BJ (cell line): Measurements from ENCODE around the gene TAPBP. TPM values are rescaled to one million over a fixed set of nuclear protein-coding genes. Genes with fewer than 3 reads are reported as not detected.

Source experiments
- CTCF ChIA-PET: fragments of 350-600 bp; formaldehyde crosslinking; extraction: SDS; loops from one replicate; lab custom pipeline; 2021; ENCODE audit warnings: antibody characterized with exemption, inconsistent platforms; lab: Yijun Ruan, JAX
- POLR2A ChIA-PET: fragments of 300-600 bp; sonication (Branson Sonifier 250); formaldehyde crosslinking; extraction: SDS; loops from one replicate; lab custom pipeline; 2021; ENCODE audit warnings: antibody characterized with exemption; lab: Charles Lee
- DNase-seq: peaks from one replicate; pipeline ENCODE4 v3.0.0-alpha.2; 2011; ENCODE audit warnings: low read depth
- H3K27me3 ChIP-seq: 2 replicates; pipeline ENCODE4 v1.6.0; 2011; ENCODE audit warnings: low read length; ENCODE audit not compliant: control insufficient read depth, insufficient read depth
- H3K36me3 ChIP-seq: 2 replicates; pipeline ENCODE4 v1.5.1; 2011; ENCODE audit warnings: low read length; ENCODE audit not compliant: control insufficient read depth, insufficient read depth
- H3K4me3 ChIP-seq: 2 replicates; pipeline ENCODE4 v1.5.1; 2011; ENCODE audit warnings: low read depth, mild to moderate bottlenecking, control low read depth, low read length
- polyA plus RNA-seq: library from polyadenylated mRNA; depleted of rRNA; stranded (reverse); fragments of >200 nt; gene quantifications from 2 replicates; pipeline ENCODE4 v1.2.3, GENCODE V29; 2011
- TF ChIP-seq, protein P1 (sequence below): IDR thresholded peaks from 2 replicates; pipeline ENCODE4 v1.5.1; 2011; ENCODE audit warnings: low read depth, mild to moderate bottlenecking, control low read depth, inconsistent platforms, low read length, moderate library complexity; ENCODE audit not compliant: insufficient read depth

TAPBP gene
- polyA plus RNA-seq, 1 experiment, result 37.9 TPM

DNA sequence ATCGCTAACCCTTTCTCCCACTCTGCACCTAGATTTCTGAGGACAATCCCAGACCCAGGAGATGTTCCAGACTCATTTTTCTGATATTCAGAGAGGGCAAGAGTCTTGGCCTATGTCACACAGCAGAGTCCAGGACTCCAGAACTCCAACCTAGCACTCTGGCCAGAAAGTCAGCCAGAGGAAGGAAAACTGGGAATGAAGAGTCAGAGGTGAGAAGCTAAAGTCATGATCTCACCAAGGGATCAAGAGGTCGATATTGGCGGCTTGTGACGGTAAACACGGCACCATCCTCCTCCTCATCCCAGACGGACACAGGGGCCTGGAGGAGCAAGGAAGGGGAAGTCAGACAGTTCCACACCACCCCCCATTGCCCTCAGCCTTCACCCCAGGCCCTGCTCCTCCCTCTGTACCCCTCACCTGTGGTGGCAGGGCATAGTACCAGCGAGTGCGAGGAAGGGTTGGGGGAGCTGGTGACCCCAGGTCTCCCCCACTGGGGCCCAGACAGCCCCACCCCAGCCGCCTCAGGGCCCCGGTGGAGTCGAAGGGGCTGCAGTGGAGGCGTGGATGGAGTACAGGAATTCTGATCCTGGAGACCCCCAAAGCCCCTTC, 17.0 kb downstream of the TAPBP start:
- Histone ChIP-seq H3K4me3 (peak overlapping the region; percentile 81), H3K36me3 (peaks cover 18% of the 10 kb centered on the region), H3K27me3 (no peaks in the 10 kb centered on the region)
- no peak for DNase-seq
- TF ChIP-seq, protein P1, sequence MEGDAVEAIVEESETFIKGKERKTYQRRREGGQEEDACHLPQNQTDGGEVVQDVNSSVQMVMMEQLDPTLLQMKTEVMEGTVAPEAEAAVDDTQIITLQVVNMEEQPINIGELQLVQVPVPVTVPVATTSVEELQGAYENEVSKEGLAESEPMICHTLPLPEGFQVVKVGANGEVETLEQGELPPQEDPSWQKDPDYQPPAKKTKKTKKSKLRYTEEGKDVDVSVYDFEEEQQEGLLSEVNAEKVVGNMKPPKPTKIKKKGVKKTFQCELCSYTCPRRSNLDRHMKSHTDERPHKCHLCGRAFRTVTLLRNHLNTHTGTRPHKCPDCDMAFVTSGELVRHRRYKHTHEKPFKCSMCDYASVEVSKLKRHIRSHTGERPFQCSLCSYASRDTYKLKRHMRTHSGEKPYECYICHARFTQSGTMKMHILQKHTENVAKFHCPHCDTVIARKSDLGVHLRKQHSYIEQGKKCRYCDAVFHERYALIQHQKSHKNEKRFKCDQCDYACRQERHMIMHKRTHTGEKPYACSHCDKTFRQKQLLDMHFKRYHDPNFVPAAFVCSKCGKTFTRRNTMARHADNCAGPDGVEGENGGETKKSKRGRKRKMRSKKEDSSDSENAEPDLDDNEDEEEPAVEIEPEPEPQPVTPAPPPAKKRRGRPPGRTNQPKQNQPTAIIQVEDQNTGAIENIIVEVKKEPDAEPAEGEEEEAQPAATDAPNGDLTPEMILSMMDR, result no peak
- POLR2A ChIA-PET, result no interaction called here
- CTCF ChIA-PET, result interaction anchor here (0.9 to 1.2 kb wide), 2 partner anchors 20 to 283 kb away, joined by 3 to 4 read pairs; partner anchors contain the start of gene B3GALT4

DNA sequence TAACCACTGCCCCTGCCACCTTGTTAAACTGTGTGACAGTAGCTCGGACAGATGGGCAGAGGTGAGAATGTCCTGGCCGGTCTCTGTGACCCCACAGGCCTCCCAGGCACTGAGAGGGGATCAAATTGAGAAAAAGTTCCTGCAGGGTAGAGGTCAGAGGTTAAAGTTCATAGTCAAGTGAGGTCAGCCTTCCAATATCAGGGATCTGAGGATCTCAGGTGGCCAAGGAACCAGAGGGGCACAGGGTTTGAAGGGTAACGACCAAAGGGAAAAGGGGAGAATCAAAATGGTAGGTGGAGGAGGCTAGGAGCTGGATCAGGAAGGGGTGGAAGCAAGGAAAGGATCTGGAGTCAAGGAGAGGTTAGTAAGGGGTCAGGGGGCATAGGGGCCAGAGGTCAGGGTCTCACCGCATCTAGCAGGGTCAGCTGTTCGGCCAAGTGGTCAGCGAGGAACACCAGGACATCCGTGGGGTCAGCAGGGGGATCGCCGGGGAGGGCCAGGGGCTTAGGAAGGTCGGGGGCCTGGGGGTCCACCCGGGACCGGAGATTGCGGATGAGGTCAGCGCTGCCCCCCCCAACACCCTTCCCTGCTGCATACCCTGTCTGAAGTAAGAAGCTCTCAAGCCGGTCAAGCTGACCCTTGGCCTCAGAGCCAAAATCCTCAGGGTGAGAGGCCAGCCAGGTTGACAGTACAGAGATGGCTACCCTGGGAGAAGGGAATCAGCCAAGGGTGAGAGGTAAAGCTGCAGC, 18.1 kb downstream of the TAPBP start:
- DNase-seq, result no peak
- CTCF ChIA-PET, result no interaction called here
- H3K4me3 ChIP-seq, result no peak overlapping the region
- peaks cover 15% of the 10 kb centered on the region for H3K36me3 ChIP-seq
- no peaks in the 10 kb centered on the region for H3K27me3 ChIP-seq
- POLR2A ChIA-PET, result no interaction called here
- TF ChIP-seq, protein P1, result no peak

DNA sequence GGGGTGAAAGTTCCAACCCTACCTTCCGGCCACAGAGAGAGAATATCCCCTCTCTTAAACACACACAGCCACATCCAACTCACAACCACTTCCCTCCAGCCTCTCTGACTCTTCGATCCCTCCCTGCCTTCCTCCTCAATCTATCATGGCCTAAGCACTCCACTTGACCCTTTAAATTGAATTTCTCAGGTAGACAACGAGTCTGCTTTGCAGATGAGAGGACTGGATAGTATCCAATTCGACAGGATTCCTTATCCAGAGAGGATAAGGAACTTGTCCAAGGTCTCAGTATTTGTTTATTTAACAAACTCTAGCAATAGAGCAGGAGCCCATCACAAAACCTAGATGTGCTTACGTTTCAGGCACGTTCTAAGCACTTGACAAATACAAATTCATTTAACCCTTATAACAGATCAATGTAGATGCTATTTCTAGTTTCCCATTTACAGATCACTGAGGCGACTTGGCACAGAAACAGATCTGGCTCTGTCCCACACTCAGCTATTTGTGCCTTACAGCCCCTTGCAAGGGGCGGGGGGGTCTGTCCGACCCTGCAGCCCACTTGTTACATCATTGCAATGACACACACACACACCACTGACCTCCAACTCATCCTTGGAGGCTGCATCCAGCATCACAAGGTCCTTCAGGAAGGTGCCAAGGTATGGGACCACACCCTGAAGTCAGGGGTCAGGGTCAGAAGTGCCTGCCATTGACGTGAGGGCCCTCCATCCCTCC, 19.6 kb downstream of the TAPBP start:
- Histone ChIP-seq H3K36me3 (peaks cover 15% of the 10 kb centered on the region), H3K4me3 (no peak overlapping the region), H3K27me3 (no peaks in the 10 kb centered on the region)
- no peak for DNase-seq
- CTCF ChIA-PET, result interaction anchor here (0.9 kb wide), 1 partner anchor 51 kb away, joined by 3 read pairs; no protein-coding TSS in a partner anchor
- POLR2A ChIA-PET, result no interaction called here
- TF ChIP-seq, protein P1, result no peak

DNA sequence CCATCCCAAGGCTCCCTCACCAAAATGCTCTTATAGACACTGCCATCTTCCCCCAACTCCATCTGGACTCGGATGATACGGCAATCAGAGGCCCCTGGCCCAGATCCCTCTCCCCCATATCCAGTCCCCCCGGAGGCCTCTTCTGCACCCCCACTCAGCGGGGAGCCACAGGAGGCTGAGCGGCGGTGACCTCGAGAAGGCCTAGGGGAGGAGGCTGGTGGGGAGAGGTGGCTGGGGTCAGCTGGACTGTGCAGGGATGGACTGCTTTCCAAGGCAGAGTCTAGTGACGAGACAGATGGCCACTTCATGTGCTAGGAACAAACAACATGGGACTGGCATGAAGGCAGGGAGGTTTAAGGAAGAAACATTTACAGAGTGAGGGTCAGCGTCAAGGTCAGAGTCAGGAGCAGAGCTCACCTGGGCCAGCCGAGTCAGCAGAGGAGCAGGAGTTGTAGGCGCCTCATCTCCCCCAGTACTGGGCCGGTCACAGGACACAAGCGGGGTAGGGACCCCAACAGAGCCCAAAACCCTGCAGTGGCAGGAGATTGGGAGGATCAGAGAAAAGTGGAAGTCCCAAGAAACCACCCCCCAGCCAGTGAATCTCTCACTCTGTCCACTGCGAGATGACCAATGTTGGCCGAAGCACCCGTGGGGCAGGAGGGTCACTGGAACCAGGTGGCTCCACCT, 20.7 kb downstream of the TAPBP start:
- Histone ChIP-seq H3K4me3 (no peak overlapping the region), H3K27me3 (no peaks in the 10 kb centered on the region), H3K36me3 (peaks cover 15% of the 10 kb centered on the region)
- ChIA-PET CTCF (no interaction called here), POLR2A (no interaction called here)
- TF ChIP-seq, protein P1, result no peak
- DNase-seq, result no peak

DNA sequence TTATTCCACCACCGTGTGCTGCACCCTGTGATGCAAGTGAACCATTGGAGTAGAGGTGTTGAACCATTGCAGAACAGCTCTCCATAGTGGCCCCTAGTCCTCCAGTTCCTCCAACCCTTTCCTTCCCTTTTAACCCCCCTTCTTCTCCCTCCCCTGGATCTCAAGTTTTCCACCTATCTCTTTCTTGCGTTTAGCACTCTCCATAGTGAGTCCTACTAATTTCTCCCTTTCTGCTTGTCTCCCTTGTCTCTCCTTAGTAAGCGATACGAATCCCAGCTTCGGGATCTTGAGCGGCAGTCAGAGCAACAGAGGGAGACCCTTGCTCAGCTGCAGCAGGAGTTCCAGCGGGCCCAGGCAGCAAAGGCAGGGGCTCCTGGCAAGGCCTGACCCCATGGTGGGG, 23.4 kb downstream of the TAPBP start:
- no peak for DNase-seq
- CTCF ChIA-PET, result interaction anchor here (0.6 to 4.0 kb wide), 3 partner anchors 8 to 13 kb away, joined by 3 to 21 read pairs (median 3); partner anchors contain the start of genes B3GALT4 and RGL2
- Histone ChIP-seq H3K36me3 (peaks cover 25% of the 10 kb centered on the region), H3K27me3 (no peaks in the 10 kb centered on the region), H3K4me3 (peak overlapping the region; percentile 64)
- TF ChIP-seq, protein P1, result no peak
- POLR2A ChIA-PET, result no interaction called here
